Right lobe of liver (tissue), 6 donors: Measurements from ENCODE around the gene DIO2. TPM values are rescaled to one million over a fixed set of nuclear protein-coding genes. Genes with fewer than 3 reads are reported as not detected.

Experiments used
- ATAC-seq, 4 donors: fragments of 200-7000 bp; cut with Tn5 transposase; one replicate each; pipeline ENCODE4 v1.9.1; 2020; ENCODE audit warnings: mild to moderate bottlenecking in 4 of 4, moderate library complexity in 4 of 4
- DNase-seq, 3 donors: peaks; one replicate each; pipeline ENCODE4 v3.0.0-alpha.2; 2020
- H3K27ac ChIP-seq, 3 donors: fragments of 200-600 bp; one replicate each; pipeline ENCODE4 v1.8.0; 2022
- H3K27me3 ChIP-seq, 2 donors: fragments of 200-600 bp; one replicate each; pipeline ENCODE4 v1.8.0; 2022
- H3K36me3 ChIP-seq, 4 donors: fragments of 200-600 bp; sonication (generic) in 1 of 4; one replicate each; pipeline versions ENCODE4 v1.5.1 to v1.8.0; 2017 to 2022; ENCODE audit warnings: control low read depth in 1 of 4
- H3K4me1 ChIP-seq, 4 donors: fragments of 200-600 bp; sonication (generic) in 1 of 4; one replicate each; pipeline versions ENCODE4 v1.5.1 to v1.8.0; 2017 to 2022; ENCODE audit warnings: control low read depth in 1 of 4
- H3K4me3 ChIP-seq, 3 donors: fragments of 200-600 bp; one replicate each; pipeline ENCODE4 v1.8.0; 2022
- H3K9me3 ChIP-seq, 4 donors: fragments of 200-600 bp; sonication (generic) in 1 of 4; one replicate each; pipeline versions ENCODE4 v1.5.1 to v1.8.0; 2017 to 2022; ENCODE audit warnings: control low read depth in 1 of 4
- CTCF ChIP-seq, 4 donors: fragments of 200-600 bp in 3 of 4; fragments of 450-650 bp in 1 of 4; IDR thresholded peaks; one replicate each; pipeline versions ENCODE4 v1.5.1 to v1.8.0; 2016 to 2022; ENCODE audit warnings: antibody characterized with exemption in 4 of 4, mild to moderate bottlenecking in 2 of 4
- POLR2A ChIP-seq: fragments of 450-650 bp; IDR thresholded peaks from one replicate; pipeline ENCODE4 v1.6.1; 2017; ENCODE audit warnings: antibody characterized with exemption, mild to moderate bottlenecking
- WGBS: methylation state at CpG from one replicate; pipeline ENCODE4 v1.1.6; 2018; ENCODE audit warnings: low coverage, low lambda C conversion rate; ENCODE audit not compliant: insufficient coverage; ENCODE audit errors: missing lambda C conversion rate; 5-methylcytosine and 5-hydroxymethylcytosine counted together
- intact Hi-C, 2 donors: fragments of 100-400 bp; cut with DNase I; formaldehyde crosslinking; loops; one replicate each; pipeline versions ENCODE4 v1.11.2 to v1.14.1; 2022
- long read RNA-seq: library from polyadenylated mRNA; unstranded; transcript quantifications from one replicate; pipeline ENCODE4 v2.0.0, GENCODE V29; 2019
- total RNA-seq, 6 experiments: library from RNA; depleted of rRNA in 2 of 6; stranded (reverse); fragments of >200 nt in 2 of 6; fragmentation: NEBNext Ultra II Directional in 3 of 6; extraction: Animal tissue kit (Norgen Biotek cat#: 25700) in 3 of 6; gene quantifications; one replicate each; pipeline versions ENCODE4 v1.1.0 to v1.2.4, GENCODE V29; 2016 to 2023
- donor health status: DM: no; HTN: yes; CAD: no.
- donor health status: DM: no; HTN: no; CAD: no.
- donor health status: DM: no; HTN: no; CAD: no.
- donor health status: DM: no; HTN: yes; CAD: no.
- donor health status: DM: no; HTN: yes; CAD: no.

DIO2 gene
- under 1 TPM in 2 of 6 experiments, not detected in 4; 0.02 to 0.33 TPM for total RNA-seq
- long read RNA-seq: 0 reads

DNA sequence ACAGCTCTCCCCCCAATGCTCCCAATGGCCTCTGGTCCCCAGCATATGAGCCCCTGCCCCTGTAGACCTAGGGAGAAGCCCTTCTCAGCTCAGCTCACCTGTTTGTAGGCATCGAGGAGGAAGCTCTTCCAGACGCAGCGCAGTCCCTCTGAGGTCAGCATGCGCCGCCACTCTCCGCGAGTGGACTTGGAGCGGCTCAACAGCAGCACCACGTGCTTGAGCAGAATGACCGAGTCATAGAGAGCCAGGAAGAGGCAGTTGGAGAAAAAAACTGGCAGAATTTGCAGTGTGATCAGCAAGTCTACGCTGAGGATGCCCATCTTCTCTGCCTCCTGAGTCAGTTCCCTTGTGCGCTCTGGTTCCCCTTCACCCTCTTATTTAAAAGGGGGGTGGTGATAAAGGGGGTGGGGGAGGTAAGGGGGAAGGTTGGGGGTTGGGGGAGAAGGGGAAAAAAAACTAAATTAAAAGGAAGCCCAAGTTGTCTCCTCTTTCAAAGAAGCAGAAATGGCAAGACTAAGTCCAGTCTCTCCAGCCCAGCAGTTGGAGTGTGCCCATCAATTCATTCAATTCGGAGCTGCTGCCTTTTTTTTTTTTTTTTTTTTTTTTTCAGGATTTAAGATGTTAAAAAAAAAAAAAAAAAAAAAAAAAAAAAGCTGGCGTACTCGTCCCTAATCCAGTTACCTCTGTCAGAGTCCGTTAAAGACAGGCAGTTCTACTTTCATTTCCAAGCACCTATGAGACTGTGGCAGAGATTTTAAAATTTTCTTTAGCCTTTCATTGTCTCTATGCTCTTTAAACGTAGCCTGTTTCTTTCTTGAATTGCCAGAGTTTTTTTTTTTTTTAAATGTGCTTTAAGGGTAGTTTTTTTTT lies at the start of gene DIO2:
DIO2 (minus strand) TSS at position 352 of the 870 bp plus-strand sequence; CDS start at position 320, 32 bp downstream.
- Histone ChIP-seq H3K4me3 (no peak within 1 kb of the TSS), H3K4me1 (no peaks in the 10 kb centered on the region), H3K36me3 (no peaks in the 10 kb centered on the region), H3K9me3 (no peaks in the 10 kb centered on the region), H3K27me3 (no peaks in the 10 kb centered on the region), H3K27ac (no peak within 1 kb of the TSS)
- DNase-seq (no peak), ATAC-seq (peak in 1 of 4 donors; percentile 32)
- TF ChIP-seq CTCF (IDR thresholded peaks at IDR 0.05) (no peak), POLR2A (no peak)
- 40% methylated on average over 8 of the region's 17 CpGs for WGBS
- intact Hi-C loops: no loop called here

DNA sequence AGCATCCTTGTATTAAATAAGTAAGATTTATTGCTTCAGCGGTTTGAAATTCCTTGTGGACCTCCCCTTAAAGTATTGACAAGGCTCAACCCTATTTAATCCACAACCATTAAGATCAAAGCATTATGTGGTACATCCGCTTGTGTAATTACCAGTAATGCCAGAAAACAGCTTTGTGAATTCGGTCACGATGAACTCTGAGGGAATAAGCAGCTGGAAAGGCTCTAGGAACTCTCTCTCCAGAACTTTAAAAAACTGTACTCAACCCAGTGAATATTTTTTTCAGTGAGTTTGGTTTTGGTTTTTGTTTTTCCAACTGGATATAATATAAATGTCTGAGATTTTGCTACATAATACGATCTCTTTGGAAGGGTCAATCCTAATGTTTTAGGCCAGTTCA lies 49.3 kb upstream of the DIO2 start:
- DNase-seq (no peak), ATAC-seq (no peak)
- intact Hi-C loops: no loop called here
- Histone ChIP-seq H3K4me3 (no peak overlapping the region), H3K9me3 (no peaks in the 10 kb centered on the region), H3K4me1 (no peaks in the 10 kb centered on the region), H3K27me3 (no peaks in the 10 kb centered on the region), H3K27ac (no peak overlapping the region), H3K36me3 (no peaks in the 10 kb centered on the region)
- TF ChIP-seq POLR2A: no peak
- no peak for TF ChIP-seq CTCF (IDR thresholded peaks at IDR 0.05)
- 68% methylated on average over 5 of the region's 5 CpGs for WGBS

DNA sequence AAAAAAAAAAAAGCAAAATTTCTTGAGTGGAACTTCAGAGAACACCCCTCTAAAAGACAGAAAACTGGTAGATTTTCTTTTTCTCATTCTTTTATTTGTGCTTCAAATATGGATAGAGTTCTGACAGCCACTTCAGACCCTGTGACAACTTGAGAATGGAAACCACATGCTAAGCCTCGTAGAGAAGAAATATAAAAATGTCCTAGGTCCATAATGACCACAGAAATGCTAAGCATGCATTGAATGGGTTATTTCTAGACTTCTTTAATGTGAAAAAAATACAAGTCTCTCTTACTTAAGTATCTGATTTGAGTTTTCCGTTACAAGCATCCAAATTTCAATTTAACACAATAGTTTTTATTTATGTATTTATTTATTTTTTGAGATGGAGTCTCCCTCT lies 28.3 kb upstream of the DIO2 start:
- H3K27me3 ChIP-seq: no peaks in the 10 kb centered on the region
- H3K4me1 ChIP-seq: no peaks in the 10 kb centered on the region
- H3K9me3 ChIP-seq: no peaks in the 10 kb centered on the region
- no peaks in the 10 kb centered on the region for H3K36me3 ChIP-seq
- ATAC-seq: no peak
- 50% methylated on average over 2 of the region's 2 CpGs for WGBS
- no peak for DNase-seq
- intact Hi-C loops: no loop called here
- H3K27ac ChIP-seq: no peak overlapping the region
- no peak for TF ChIP-seq POLR2A
- TF ChIP-seq CTCF (IDR thresholded peaks at IDR 0.05): no peak
- H3K4me3 ChIP-seq: no peak overlapping the region

DNA sequence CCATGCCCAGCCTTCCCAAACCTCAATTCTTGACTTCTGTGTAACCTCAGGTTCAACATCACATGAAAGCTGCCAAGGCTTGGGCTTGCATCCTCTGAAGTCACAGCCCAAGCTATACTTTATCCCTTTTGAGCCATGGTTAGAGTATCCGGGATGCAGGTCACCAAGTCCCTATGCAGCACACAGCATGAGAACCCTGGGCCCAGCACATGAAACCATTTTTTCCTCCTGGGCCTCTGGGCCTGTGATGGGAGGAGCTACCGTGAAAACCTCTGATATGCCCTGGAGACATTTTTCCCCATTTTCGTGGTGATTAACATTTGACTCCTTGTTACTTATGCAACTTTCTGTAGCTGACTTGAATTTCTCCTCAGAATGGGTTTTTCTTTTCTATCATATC lies 25.8 kb upstream of the DIO2 start:
- TF ChIP-seq POLR2A: no peak
- TF ChIP-seq CTCF (IDR thresholded peaks at IDR 0.05): no peak
- 56% methylated on average over 2 of the region's 3 CpGs for WGBS
- no peaks in the 10 kb centered on the region for H3K36me3 ChIP-seq
- intact Hi-C loops: no loop called here
- ATAC-seq: no peak
- H3K4me3 ChIP-seq: no peak overlapping the region
- H3K4me1 ChIP-seq: no peaks in the 10 kb centered on the region
- DNase-seq: no peak
- H3K27ac ChIP-seq: no peak overlapping the region
- no peaks in the 10 kb centered on the region for H3K9me3 ChIP-seq
- H3K27me3 ChIP-seq: no peaks in the 10 kb centered on the region
